ENCODE results near the gene IQSEC1.

IQSEC1 gene

DNA sequence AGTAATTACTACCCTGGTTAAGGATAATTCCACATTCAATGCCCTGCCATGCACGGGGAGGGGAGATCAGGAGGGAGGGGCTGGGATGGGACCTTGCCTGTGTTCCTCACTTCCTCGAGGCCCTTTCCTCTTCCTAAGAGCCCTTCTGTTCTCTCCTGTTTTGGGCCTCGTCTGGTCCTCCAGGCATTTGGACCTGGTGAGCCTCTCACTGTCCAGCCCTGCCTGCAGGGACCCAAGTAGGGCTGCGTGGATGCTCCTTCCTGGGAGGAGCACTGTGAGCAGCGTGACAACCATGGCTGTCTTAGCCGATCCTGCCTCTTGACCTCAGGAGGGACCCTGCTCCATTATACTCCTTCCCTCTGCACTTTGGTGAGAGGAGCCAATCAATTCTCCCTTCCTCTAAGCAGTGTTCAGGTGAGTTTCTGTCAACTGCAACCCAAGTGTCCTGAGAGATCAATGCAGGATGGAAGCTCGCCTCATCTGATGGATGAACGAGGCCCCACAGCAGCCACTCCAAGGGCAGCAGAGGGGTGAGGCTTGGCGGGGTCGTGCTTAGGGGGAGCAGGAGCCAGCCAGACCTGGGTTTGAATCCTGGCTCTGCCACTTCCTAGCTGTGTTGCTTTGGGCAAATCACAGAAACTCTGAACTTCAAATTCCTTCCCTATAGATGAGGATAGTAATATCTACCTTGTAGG lies 92.5 kb downstream of the IQSEC1 start:
- no peak for DNase-seq

GRCh38 chr3:12979947-12980487 lies 93.2 kb downstream of the IQSEC1 start:
- DNase-seq = no peak

GRCh38 chr3:12979151-12979946 lies 93.9 kb downstream of the IQSEC1 start:
- no peak for DNase-seq

GRCh38 chr3:12978682-12979081 lies 94.5 kb downstream of the IQSEC1 start:
- DNase-seq = no peak

- no peak for DNase-seq
These were observed 96.0 kb downstream of the IQSEC1 start for GRCh38 chr3:12977117-12977808.

- DNase-seq = no peak
These were observed 97.3 kb downstream of the IQSEC1 start for GRCh38 chr3:12975748-12976522.

DNA sequence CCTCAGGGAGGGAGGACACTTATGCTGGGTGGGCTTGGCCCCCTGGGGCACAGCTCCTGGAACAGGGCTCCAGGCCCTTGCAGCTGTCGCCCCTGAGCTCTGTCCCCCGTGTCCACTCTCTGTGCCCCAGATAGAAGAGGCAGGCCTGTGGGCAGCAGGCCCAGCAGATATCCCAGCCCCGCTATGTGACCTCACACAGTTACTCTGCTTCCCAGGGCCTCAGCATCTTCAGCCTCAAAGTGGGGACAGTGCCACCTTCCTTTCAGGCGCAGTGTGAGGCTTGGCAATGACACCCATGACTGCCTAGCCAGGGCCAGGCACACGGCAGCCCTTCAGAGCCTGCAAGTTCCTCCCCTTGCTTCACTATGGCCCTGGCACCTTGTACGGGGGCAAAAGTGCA lies 98.4 kb downstream of the IQSEC1 start:
- no peak for DNase-seq

GRCh38 chr3:12974334-12974733 lies 98.9 kb downstream of the IQSEC1 start:
- DNase-seq = no peak

GRCh38 chr3:12973827-12974226 lies 99.4 kb downstream of the IQSEC1 start:
- no peak for DNase-seq

- no peak for DNase-seq
These were observed 100.2 kb downstream of the IQSEC1 start for GRCh38 chr3:12972781-12973702.

DNA sequence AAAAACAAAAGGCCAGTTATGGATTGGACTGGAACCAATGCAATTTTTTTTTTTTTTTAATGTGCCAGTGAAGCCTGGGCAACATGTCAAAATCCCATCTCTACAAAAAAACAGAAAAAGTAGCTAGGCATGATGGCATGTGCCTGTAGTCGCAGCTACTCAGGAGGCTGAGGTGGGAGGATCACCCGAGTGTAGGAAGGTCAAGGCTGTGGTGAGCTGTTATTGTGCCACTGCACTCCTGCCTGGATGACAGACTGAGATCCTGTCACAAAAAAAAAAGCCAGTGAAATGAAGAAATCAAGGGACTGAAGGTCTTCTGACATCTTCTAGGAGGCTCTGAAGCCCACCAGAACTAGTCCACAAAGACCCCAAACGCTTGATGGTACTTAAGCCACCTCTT lies 101.2 kb downstream of the IQSEC1 start:
- no peak for DNase-seq

- no peak for DNase-seq
These were observed 102.5 kb downstream of the IQSEC1 start for GRCh38 chr3:12970684-12971083.

DNA sequence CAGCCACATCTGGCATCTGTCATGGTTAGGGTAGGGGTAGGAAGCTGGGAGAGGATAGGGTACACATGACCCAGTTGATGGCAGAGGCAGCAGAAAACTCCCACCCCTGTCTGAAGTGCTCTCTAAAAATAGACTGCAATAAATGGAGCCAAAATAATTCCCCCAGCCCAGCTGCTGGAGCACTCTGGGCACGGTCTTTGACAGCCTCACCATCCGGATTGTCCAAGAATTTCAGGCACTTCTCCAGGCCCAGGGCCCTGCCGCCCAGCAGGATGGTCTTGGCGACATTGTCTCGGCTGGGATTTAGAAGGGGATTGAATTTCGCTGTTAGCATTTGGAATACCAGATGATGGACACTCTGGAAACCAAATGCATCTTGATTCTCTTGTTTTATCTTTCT lies 103.7 kb downstream of the IQSEC1 start:
- DNase-seq = no peak

- no peak for DNase-seq
These were observed 104.7 kb downstream of the IQSEC1 start for GRCh38 chr3:12968541-12968940.

DNA sequence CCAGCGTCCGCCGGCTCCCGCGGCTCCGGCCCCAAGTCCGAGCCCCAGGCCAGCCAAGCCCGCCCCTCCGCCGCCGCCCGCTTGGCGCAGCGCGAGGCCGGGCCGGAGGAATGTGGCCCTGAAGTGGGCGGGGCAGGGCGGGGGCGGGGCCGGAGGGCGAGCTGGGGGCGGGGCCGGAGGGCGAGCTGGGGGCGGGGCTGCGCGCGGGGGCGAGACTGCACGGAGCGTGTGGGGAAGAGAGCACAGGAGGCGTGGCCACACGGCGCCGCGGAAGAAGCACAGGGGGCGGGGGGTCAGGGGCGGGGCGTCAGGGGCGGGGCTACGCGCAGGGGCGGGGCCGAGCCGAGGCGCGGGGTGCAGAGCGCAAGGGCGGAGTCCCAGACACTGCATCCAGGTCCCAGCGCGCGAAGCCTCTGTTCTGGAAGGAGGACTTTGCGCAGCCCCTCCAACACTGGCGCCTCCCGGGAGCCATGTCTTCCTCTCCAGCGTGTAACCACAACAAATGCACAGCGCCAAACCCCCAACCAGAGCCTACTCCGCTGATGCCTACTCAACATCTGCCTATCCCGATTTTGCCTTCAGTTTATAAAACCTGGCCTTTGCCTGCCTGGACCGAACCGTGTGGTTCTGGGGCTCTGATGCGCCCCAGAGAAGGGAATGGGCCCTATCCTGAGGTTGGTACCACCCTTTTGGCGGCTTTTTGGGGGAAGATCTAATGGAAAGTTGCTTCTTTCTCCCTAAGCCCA lies 105.5 kb downstream of the IQSEC1 start:
- peak; percentile 85 for DNase-seq

DNA sequence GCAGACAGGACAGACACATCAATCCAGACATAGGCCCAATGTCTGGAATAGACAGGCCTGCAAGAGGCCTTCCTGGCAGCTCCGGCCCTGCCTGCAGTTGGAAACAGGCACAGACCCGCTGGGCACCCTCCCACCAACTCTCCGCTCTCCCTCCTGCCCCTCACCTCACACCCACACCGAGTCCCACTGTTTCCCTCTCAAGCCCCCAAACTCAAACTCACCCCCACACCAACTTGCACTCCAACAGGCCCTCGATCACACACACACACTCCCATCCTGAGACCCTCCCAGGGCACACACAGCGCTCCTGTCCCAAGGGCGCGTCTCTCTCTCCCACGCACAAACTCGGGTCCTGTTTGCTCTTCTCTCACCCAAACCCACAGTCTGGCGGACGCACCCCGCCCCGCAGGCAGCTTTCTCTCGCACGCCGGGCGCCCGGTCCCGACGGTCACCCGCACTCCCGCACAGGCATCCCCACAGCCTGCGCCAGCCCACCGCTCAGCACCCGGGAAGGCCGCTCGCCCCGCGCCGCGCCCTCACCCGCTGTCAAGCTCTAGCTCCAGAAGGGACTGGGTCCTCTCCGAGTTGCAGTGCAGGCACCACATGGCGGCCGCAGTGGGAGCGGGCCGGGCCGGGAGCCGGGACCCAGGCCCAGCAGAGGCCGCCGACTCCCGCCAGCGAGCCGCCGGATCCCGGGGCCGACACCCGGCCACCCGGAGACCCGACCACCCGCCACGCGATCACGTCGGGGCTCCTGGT lies 106.2 kb downstream of the IQSEC1 start:
- no peak for DNase-seq

GRCh38 chr3:12965999-12966846 lies 107.0 kb downstream of the IQSEC1 start:
- no peak for DNase-seq

- DNase-seq = no peak
These were observed 108.3 kb downstream of the IQSEC1 start for GRCh38 chr3:12964711-12965612.
